Right atrium auricular region (tissue), 2 donors: ENCODE results near the gene TMEM242. TPM values are rescaled to one million over a fixed set of nuclear protein-coding genes. Genes with fewer than 3 reads are reported as not detected.

ENCODE experiments used
- DNase-seq: peaks from one replicate; pipeline ENCODE4 v3.0.0-alpha.2; 2019; ENCODE audit warnings: low spot score
- H3K27ac ChIP-seq, 2 donors: fragments of 200-600 bp; sonication (generic); 1 replicate in 1 of 2; 2 replicates in 1 of 2; pipeline ENCODE4 v1.5.1; 2016 to 2019
- H3K27me3 ChIP-seq, 2 donors: fragments of 200-600 bp; sonication (generic); one replicate each; pipeline versions ENCODE4 v1.5.1 to v1.6.0; 2017 to 2019
- H3K36me3 ChIP-seq: fragments of 200-600 bp; sonication (generic); one replicate; pipeline ENCODE4 v1.5.1; 2016
- H3K4me1 ChIP-seq, 2 donors: fragments of 200-600 bp; sonication (generic); one replicate each; pipeline versions ENCODE4 v1.5.1 to v1.6.0; 2017 to 2019
- H3K4me3 ChIP-seq, 2 donors: fragments of 200-600 bp; sonication (generic); 1 replicate in 1 of 2; 2 replicates in 1 of 2; pipeline ENCODE4 v1.5.1; 2017 to 2019; ENCODE audit warnings: mild to moderate bottlenecking in 1 of 2, moderate library complexity in 1 of 2
- H3K9me3 ChIP-seq, 2 donors: fragments of 200-600 bp; sonication (generic); one replicate each; pipeline ENCODE4 v1.5.1; 2019
- total RNA-seq, 2 donors: library from RNA; depleted of rRNA; stranded (reverse); fragments of >200 nt; gene quantifications; one replicate each; pipeline ENCODE4 v1.1.0, GENCODE V29; 2016
- TF ChIP-seq, protein P1 (sequence below), 2 donors: fragments of 200-600 bp; sonication (generic); IDR thresholded peaks; one replicate each; pipeline ENCODE4 v1.5.1; 2019; ENCODE audit warnings: antibody characterized with exemption in 2 of 2

TMEM242 gene
- total RNA-seq, 2 donors from 2014 or later, result 4.9 to 6.2 TPM

DNA sequence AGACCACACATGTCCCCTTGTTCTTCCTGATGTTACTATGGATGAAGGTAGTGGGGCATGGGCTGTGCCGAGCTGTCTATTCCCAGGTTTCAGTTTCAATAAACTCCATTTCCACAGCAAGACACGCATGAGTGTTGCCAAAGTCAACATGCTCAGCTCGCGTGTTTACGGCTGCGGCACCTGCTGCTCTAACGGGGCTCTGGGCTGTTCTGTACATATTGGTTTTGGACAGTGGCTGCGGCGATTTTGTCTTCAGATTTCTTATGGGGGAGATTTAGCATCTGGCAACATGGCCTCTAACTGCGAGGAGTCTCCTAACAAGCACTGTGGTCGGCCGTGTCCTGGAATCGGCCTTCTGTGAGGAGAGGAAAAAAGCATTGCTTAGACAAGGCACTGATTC is 58.6 kb downstream of the TMEM242 start:
- Histone ChIP-seq H3K4me1 (peaks cover 0 to 24% of the 10 kb centered on the region in 2 donors), H3K9me3 (no peaks in the 10 kb centered on the region), H3K36me3 (no peaks in the 10 kb centered on the region), H3K27me3 (no peaks in the 10 kb centered on the region), H3K4me3 (no peak overlapping the region), H3K27ac (no peak overlapping the region)
- TF ChIP-seq, protein P1, sequence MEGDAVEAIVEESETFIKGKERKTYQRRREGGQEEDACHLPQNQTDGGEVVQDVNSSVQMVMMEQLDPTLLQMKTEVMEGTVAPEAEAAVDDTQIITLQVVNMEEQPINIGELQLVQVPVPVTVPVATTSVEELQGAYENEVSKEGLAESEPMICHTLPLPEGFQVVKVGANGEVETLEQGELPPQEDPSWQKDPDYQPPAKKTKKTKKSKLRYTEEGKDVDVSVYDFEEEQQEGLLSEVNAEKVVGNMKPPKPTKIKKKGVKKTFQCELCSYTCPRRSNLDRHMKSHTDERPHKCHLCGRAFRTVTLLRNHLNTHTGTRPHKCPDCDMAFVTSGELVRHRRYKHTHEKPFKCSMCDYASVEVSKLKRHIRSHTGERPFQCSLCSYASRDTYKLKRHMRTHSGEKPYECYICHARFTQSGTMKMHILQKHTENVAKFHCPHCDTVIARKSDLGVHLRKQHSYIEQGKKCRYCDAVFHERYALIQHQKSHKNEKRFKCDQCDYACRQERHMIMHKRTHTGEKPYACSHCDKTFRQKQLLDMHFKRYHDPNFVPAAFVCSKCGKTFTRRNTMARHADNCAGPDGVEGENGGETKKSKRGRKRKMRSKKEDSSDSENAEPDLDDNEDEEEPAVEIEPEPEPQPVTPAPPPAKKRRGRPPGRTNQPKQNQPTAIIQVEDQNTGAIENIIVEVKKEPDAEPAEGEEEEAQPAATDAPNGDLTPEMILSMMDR (IDR thresholded peaks at IDR 0.05), result no peak
- DNase-seq, result no peak

DNA sequence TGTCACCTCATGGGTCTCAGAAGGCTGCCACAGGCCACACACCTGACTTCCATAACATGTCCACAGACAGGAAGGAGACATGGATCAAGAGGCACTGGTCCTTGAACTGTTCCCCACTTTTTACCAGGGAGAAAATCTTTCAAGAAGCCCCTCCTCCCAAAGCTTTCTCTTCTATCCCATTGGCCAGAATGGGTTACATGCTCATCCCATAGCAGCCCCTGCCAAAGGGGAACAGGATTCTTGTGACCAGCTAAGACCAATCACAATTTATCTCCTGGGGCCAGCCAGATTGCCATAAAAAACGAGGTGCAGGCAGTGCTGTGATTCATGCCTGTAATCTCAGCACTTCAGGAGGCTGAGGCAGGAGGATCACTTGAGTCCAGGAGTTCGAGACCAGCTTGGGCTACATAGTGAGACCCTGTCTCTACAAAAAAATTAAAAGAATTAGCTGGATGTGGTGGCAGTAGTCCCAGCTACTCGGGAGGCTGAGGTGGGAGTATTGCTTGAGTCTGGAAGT is 59.4 kb downstream of the TMEM242 start:
- H3K4me1 ChIP-seq, result peaks cover 0 to 16% of the 10 kb centered on the region in 2 donors
- no peaks in the 10 kb centered on the region for H3K27me3 ChIP-seq
- TF ChIP-seq, protein P1 (IDR thresholded peaks at IDR 0.05), result no peak
- no peaks in the 10 kb centered on the region for H3K36me3 ChIP-seq
- no peak for DNase-seq
- no peaks in the 10 kb centered on the region for H3K9me3 ChIP-seq
- H3K27ac ChIP-seq, result no peak overlapping the region
- H3K4me3 ChIP-seq, result no peak overlapping the region

DNA sequence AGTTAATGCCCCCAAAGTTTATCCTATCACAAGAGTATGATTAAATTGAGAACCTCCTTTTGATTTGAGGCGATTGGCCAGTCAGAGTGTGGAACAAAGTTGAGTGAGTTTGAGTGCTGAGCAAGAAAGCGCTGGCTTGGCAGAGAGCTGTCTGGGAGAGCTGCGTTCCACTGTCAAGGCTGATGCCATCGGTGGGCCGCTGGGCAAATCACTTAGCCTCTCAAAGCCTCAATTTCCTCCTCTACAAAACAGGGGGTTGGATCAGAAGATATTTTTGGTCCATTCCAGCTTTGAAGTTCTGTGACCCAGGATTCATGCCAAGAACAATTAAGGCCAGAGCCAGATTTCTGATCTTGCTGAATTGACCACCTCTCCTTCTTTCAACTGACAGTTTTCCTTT is 60.2 kb downstream of the TMEM242 start:
- H3K4me3 ChIP-seq, result no peak overlapping the region
- H3K27me3 ChIP-seq, result no peaks in the 10 kb centered on the region
- TF ChIP-seq, protein P1 (IDR thresholded peaks at IDR 0.05), result no peak
- no peaks in the 10 kb centered on the region for H3K36me3 ChIP-seq
- H3K9me3 ChIP-seq, result no peaks in the 10 kb centered on the region
- H3K4me1 ChIP-seq, result peaks cover 0 to 8% of the 10 kb centered on the region in 2 donors
- H3K27ac ChIP-seq, result no peak overlapping the region
- DNase-seq, result no peak

DNA sequence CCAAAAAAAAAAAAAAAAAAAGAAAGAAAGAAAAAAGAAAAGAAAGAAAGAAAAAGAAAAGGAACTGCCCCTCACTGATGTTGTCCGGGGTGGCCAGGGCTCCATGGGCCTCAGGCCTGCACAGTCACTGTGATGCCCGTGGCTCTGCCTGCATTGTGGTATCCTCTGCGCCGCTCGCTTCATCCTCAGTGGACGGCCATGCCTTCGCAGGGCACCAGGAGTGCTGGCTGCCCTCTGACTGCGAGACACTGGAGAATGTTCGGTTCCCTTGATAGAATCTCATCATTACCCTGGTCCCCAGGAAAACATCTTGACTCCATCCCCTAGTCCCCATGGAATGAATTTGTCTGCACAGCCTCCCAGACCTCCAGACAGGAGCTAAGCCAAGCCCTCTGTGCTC is 61.7 kb downstream of the TMEM242 start:
- TF ChIP-seq, protein P1 (IDR thresholded peaks at IDR 0.05), result no peak
- Histone ChIP-seq H3K27me3 (no peaks in the 10 kb centered on the region), H3K9me3 (no peaks in the 10 kb centered on the region), H3K27ac (no peak overlapping the region), H3K4me3 (no peak overlapping the region), H3K36me3 (no peaks in the 10 kb centered on the region), H3K4me1 (peaks cover 0 to 7% of the 10 kb centered on the region in 2 donors)
- DNase-seq, result no peak

DNA sequence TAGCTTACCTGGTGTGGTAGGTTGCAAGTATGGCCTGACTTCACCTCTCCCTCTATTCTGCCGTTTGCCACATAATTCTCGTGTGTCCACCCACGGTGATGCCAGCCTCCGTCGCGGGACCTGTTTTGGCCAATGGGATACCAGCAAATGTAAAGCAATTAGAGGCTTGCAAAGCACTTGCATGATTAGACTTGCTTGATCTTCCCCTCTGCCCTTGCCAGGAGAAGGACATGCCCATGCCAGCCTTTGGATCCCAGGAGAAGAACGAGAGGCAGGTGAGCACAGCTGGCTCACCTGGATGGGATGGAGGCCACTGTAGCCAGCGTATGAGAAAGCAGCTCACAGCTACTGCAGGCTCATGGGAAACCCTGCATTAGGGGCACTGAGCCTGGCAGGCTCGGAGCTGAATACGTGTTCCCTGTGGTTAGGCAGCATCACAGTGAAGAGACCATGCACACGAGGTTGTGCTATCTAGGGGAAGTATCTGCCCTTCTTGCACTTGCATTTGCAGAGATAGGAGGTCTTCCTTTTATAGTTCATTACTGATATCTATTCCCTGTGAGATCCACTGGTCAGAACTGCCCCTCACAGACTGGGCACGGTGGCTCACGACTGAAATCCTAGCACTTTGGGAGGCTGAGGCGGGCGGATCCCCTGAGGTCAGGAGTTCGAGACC is 62.4 kb downstream of the TMEM242 start:
- DNase-seq, result no peak
- H3K9me3 ChIP-seq, result no peaks in the 10 kb centered on the region
- no peaks in the 10 kb centered on the region for H3K27me3 ChIP-seq
- no peaks in the 10 kb centered on the region for H3K36me3 ChIP-seq
- H3K27ac ChIP-seq, result no peak overlapping the region
- peaks cover 0 to 7% of the 10 kb centered on the region in 2 donors for H3K4me1 ChIP-seq
- no peak overlapping the region for H3K4me3 ChIP-seq
- TF ChIP-seq, protein P1 (IDR thresholded peaks at IDR 0.05), result no peak

GRCh38 chr6:157259443-157259842 is 63.9 kb downstream of the TMEM242 start:
- Histone ChIP-seq H3K4me3 (no peak overlapping the region), H3K36me3 (no peaks in the 10 kb centered on the region), H3K27me3 (no peaks in the 10 kb centered on the region), H3K27ac (no peak overlapping the region), H3K9me3 (no peaks in the 10 kb centered on the region), H3K4me1 (peaks cover 0 to 7% of the 10 kb centered on the region in 2 donors)
- DNase-seq, result no peak
- TF ChIP-seq, protein P1 (IDR thresholded peaks at IDR 0.05), result no peak
